HUES6 (cell line): ENCODE measurements around the gene CCHCR1.

Experiments
- H3K27ac ChIP-seq: 2 replicates; pipeline ENCODE4 v1.7.0; 2013; ENCODE audit warnings: low read depth, mild to moderate bottlenecking, low read length, inconsistent platforms
- H3K27me3 ChIP-seq: 2 replicates; pipeline ENCODE4 v1.6.1; 2013; ENCODE audit warnings: low read length; ENCODE audit not compliant: control insufficient read depth, insufficient read depth
- H3K36me3 ChIP-seq: 2 replicates; pipeline ENCODE4 v1.6.1; 2013; ENCODE audit warnings: low read length; ENCODE audit not compliant: control insufficient read depth, insufficient read depth
- H3K4me1 ChIP-seq: 2 replicates; pipeline ENCODE4 v1.6.1; 2013; ENCODE audit warnings: low read length; ENCODE audit not compliant: control insufficient read depth, insufficient read depth
- H3K4me3 ChIP-seq: 2 replicates; pipeline ENCODE4 v1.5.1; 2013; ENCODE audit warnings: low read depth, low read length
- H3K9ac ChIP-seq: one replicate; pipeline ENCODE4 v1.6.1; 2013; ENCODE audit warnings: mild to moderate bottlenecking, low read length
- H3K9me3 ChIP-seq: 2 replicates; pipeline ENCODE4 v1.6.1; 2013; ENCODE audit warnings: low read depth, low read length; ENCODE audit not compliant: control insufficient read depth, insufficient read depth

The CCHCR1 gene

GRCh38 chr6:31158863-31159855, 1.6 kb upstream of the CCHCR1 start:
- Histone ChIP-seq H3K36me3 (peaks cover 42% of the 10 kb centered on the region), H3K4me1 (peaks cover 26% of the 10 kb centered on the region), H3K9me3 (no peaks in the 10 kb centered on the region), H3K4me3 (peak overlapping the region; percentile 68), H3K27me3 (no peaks in the 10 kb centered on the region), H3K9ac (peak overlapping the region; percentile 74), H3K27ac (no peak overlapping the region)

DNA sequence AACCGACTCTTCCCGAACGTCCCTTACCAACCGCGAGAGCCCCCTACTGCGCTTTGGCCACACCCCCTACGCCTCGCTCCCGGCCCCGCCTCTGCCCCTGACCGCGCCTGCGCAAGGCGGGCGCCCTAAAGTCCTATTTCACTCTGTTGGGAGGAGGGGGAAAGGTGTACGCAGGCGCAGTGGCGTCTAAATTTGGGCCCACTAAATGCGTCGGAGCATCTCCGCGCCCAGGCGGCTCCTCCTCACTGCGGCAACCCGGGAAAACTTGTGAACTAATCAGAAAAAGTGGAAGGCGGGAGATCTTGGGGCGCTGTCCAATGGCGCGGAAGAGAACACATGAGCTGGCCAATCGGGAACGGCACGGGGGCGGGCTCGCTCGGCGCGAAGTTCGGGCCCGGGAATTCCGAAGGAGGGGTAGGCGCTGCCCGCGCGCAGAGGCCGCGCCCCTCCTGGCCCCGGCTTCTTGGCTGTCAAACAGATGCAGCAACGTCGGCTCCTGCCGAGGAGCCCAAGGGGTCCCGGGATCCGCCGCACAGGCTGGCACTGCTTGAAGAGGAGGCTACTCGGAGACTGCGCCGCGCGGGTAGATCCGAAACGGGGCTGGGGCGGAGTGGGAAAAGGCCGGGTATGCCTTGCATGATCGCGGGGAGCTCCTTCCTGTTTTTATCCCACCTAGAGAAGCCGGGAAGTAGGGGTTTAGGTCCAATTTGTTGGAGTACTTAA, 699 bp upstream of the CCHCR1 start, which contains the start of gene TCF19:
Gene TCF19, plus strand, starts transcription at position 450 of the 723 bp plus-strand sequence. CDS start 881 bp downstream, outside the sequence.
- Histone ChIP-seq H3K27me3 (no peaks in the 10 kb centered on the region), H3K4me3 (peak within 1 kb of the TSS; percentile 68), H3K27ac (no peak within 1 kb of the TSS), H3K4me1 (peaks cover 26% of the 10 kb centered on the region), H3K9me3 (no peaks in the 10 kb centered on the region), H3K9ac (peak within 1 kb of the TSS; percentile 79), H3K36me3 (peaks cover 39% of the 10 kb centered on the region)

- peaks cover 16% of the 10 kb centered on the region for H3K4me1 ChIP-seq
- H3K9ac ChIP-seq, result no peak overlapping the region
- no peak overlapping the region for H3K4me3 ChIP-seq
- no peak overlapping the region for H3K27ac ChIP-seq
- H3K27me3 ChIP-seq, result no peaks in the 10 kb centered on the region
- H3K36me3 ChIP-seq, result peaks cover 27% of the 10 kb centered on the region
- H3K9me3 ChIP-seq, result no peaks in the 10 kb centered on the region
These were observed 961 bp downstream of the CCHCR1 start for GRCh38 chr6:31156641-31157040.

- H3K9ac ChIP-seq, result no peak overlapping the region
- H3K27me3 ChIP-seq, result no peaks in the 10 kb centered on the region
- peaks cover 8% of the 10 kb centered on the region for H3K4me1 ChIP-seq
- H3K36me3 ChIP-seq, result peaks cover 48% of the 10 kb centered on the region
- no peak overlapping the region for H3K4me3 ChIP-seq
- no peak overlapping the region for H3K27ac ChIP-seq
- no peaks in the 10 kb centered on the region for H3K9me3 ChIP-seq
These were observed 3.2 kb downstream of the CCHCR1 start for GRCh38 chr6:31154436-31154835.

GRCh38 chr6:31152781-31153180, 4.8 kb downstream of the CCHCR1 start:
- Histone ChIP-seq H3K4me1 (peaks cover 8% of the 10 kb centered on the region), H3K36me3 (peaks cover 60% of the 10 kb centered on the region), H3K4me3 (no peak overlapping the region), H3K9me3 (no peaks in the 10 kb centered on the region), H3K9ac (no peak overlapping the region), H3K27me3 (no peaks in the 10 kb centered on the region), H3K27ac (no peak overlapping the region)

- Histone ChIP-seq H3K9ac (no peak overlapping the region), H3K27ac (no peak overlapping the region), H3K9me3 (no peaks in the 10 kb centered on the region), H3K4me3 (no peak overlapping the region), H3K4me1 (no peaks in the 10 kb centered on the region), H3K27me3 (no peaks in the 10 kb centered on the region), H3K36me3 (peaks cover 68% of the 10 kb centered on the region)
These were observed 7.7 kb downstream of the CCHCR1 start for GRCh38 chr6:31149827-31150447.

GRCh38 chr6:31145386-31145785, 12.2 kb downstream of the CCHCR1 start:
- peaks cover 14% of the 10 kb centered on the region for H3K4me1 ChIP-seq
- H3K27ac ChIP-seq, result no peak overlapping the region
- no peak overlapping the region for H3K4me3 ChIP-seq
- H3K9me3 ChIP-seq, result no peaks in the 10 kb centered on the region
- H3K9ac ChIP-seq, result no peak overlapping the region
- H3K36me3 ChIP-seq, result peaks cover 64% of the 10 kb centered on the region
- H3K27me3 ChIP-seq, result no peaks in the 10 kb centered on the region

- no peak overlapping the region for H3K4me3 ChIP-seq
- no peaks in the 10 kb centered on the region for H3K27me3 ChIP-seq
- H3K36me3 ChIP-seq, result peaks cover 59% of the 10 kb centered on the region
- no peaks in the 10 kb centered on the region for H3K9me3 ChIP-seq
- no peak overlapping the region for H3K9ac ChIP-seq
- no peak overlapping the region for H3K27ac ChIP-seq
- peaks cover 16% of the 10 kb centered on the region for H3K4me1 ChIP-seq
These were observed 12.6 kb downstream of the CCHCR1 start for GRCh38 chr6:31144970-31145340.

DNA sequence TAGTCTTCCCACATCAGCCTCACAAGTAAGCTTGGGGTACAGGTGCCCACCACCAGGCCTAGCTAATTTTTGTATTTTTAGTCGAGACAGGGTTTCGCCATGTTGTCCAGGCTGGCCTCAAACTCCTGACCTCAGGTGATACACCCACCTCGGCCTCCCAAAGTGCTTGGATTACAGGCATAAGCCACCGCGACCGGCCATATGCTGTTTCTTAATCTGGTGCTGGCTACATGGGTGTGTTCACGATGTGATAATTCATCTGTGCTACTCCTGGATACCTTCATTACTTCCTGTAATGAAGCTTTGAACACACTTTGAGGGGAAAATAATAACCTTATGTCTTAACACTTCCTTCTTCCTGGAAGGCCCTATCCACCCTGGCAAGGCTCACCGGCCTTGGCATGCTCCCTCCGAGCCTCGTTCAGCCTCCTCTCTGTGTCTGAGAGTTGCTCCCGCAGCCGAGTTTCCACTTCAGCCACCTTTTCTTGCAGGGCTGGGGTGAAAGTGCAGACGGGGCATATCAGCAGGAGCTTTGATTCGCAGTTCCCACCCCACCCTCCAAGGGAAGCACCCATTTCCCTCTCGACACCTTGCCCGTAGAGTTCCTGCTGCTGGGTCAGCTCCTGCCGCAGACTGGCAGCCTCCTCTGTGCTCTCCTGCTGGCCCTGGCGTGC, 13.2 kb downstream of the CCHCR1 start:
- no peak overlapping the region for H3K9ac ChIP-seq
- no peaks in the 10 kb centered on the region for H3K27me3 ChIP-seq
- no peaks in the 10 kb centered on the region for H3K9me3 ChIP-seq
- no peak overlapping the region for H3K4me3 ChIP-seq
- peaks cover 54% of the 10 kb centered on the region for H3K36me3 ChIP-seq
- H3K27ac ChIP-seq, result no peak overlapping the region
- peaks cover 21% of the 10 kb centered on the region for H3K4me1 ChIP-seq

GRCh38 chr6:31143148-31143547, 14.5 kb downstream of the CCHCR1 start:
- H3K36me3 ChIP-seq, result peaks cover 46% of the 10 kb centered on the region
- H3K9me3 ChIP-seq, result no peaks in the 10 kb centered on the region
- H3K27me3 ChIP-seq, result no peaks in the 10 kb centered on the region
- no peak overlapping the region for H3K27ac ChIP-seq
- no peak overlapping the region for H3K9ac ChIP-seq
- peaks cover 33% of the 10 kb centered on the region for H3K4me1 ChIP-seq
- H3K4me3 ChIP-seq, result no peak overlapping the region
